HG02884 (cell line): ENCODE measurements around the gene ZNF511.
A peak's percentile ranks its signal among the peaks of the same experiment; 100 is the strongest.

Experiments used
- ATAC-seq: cut with Tn5 transposase; IDR thresholded peaks from one replicate; pipeline ENCODE4 v1.9.1; 2021; ENCODE audit warnings: mild to moderate bottlenecking, moderate library complexity; ENCODE audit not compliant: unreplicated experiment

The ZNF511 gene

DNA sequence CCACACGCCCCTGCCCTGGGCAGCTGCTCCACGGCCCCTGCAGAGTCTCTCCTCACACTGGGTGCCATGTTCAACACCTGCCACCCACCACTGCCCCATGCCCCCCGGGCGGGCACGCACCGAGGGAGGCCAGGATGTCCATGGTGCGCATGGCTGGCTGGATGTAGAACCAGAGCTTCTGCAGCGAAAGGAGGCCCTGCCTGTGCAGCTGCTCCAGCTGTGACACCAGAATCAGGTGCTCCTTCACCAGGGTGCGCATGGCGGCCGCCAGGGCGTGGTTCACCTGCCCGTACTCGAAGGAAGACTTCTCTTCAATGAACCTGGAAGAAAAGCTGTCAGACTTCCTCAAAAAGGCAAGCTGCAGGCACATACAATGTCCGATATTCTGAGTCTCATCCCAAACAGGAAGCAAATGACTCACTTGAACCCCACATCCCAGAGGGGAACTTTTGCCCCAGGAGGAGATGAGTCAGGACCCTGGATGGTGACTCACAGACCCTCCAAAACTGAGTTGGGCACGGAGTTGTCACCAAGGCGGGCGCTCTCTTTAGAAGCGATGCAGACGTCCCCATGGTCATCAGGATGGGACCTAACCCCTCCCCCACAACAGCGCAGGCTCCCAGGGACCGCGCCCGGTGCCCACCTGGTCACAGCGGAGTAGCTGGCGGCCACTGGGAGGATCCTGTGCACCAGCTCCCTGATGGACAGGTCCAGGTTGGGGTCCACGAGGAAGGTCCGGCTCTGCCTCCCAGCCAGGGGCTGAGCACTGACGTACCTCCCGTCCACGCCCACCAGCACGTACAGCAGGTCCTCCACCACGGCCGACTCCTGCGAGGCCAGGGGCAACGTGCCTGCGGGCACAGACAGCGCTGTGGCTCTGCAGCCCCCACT lies 15.6 kb upstream of the ZNF511 start:
- ATAC-seq = no peak

GRCh38 chr10:133293810-133294119 lies 14.9 kb upstream of the ZNF511 start:
- ATAC-seq = no peak

- ATAC-seq = no peak
Measured at GRCh38 chr10:133294189-133294588, 14.5 kb upstream of the ZNF511 start.

DNA sequence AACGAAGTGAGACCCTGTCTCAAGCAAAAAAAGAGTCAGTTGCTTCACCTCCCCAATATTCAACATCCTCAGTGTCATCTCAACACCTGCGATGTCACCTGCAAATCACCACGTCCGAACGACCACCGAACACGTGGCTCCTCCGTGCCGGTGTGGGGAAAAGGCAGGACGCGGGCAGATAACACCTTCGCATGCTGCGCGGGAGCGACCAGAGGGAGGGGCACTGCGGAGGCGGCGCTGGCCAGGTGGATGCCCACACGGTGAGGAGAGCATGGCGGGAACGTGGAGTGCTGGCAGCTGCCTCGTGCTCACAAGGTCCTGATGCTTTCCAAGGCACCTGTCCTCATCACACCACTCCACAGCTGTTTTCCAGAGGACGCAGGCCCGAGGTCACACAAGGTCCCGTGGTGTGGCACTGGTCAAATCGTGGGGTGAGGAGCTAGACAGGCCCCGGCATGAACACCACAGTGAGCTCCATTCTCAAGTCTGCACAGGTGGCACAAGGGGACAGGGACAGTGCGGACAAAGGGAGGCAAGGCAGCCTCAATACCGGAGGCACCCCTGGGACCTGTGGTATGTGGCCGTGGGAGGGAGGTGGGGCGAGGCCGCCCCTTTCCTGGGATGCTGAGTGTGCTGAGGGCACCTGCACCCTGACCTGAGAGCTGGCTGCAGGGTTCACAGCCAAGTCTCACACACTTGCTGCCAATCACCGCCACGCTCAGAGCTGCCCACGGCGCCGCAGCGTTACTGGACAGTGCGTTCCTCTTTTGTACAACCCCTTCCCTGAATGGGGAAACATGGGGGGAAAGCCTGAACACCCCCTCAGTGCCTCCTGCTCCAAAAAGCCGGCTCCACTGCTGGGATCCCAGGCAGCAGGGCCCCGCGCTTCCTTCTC lies 13.0 kb upstream of the ZNF511 start:
- ATAC-seq = no peak

GRCh38 chr10:133297504-133297903 lies 11.2 kb upstream of the ZNF511 start:
- ATAC-seq = no peak

- ATAC-seq = no peak
Measured at GRCh38 chr10:133298466-133298865, 10.2 kb upstream of the ZNF511 start.

DNA sequence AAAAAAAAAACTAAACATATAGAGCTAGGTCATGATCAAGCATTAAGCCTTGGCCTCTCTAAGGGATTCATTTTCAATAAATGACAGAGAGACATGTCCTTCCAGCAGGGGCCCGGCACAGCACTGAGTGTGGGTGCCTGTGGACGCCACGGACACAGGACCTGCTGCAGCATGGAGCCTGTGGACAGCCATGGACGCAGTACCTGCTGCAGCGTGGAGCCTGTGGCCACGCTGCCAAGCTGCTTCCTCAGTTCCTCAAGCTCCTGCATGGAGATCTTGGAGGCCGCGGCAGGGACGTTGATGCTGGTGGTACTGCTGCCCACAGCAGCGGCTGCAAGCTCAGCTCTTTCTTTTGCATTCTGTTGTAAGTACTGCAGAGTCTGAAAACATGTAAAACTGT lies 9.5 kb upstream of the ZNF511 start:
- no peak for ATAC-seq

DNA sequence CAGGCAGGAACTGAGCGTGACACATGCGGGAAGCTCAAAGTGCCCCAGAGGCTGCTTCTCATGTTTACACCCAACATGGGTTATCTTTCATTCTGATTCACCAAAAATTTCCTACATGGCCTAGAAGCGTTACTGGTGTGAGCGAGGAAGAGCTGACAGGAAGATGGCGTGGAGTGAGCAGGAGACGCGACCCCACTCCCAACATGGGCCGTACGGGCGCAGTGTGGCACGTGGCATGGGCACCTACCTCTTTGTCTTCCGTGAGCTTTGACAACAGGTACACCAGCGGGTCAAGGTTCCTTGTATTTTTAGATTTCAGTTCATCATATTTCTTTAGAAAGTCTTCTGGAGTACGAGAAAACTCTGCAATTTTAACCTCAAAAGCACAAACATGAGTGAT lies 9.0 kb upstream of the ZNF511 start:
- no peak for ATAC-seq

DNA sequence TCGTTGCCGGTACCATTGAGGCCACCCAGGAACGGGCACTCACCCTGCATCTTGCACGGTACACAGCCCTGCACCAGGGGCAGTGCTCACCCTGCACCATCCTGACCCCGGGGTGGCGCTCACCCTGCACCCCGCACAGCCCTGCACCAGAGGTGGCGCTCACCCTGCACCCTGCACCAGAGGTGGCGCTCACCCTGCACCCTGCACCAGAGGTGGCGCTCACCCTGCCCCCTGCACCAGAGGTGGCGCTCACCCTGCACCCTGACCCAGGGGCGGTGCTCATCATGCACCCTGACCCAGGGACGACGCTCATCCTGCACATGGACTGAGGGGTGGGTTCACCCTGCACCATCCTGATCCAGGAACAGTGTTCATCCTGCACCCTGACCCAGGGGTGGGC lies 6.5 kb upstream of the ZNF511 start:
- no peak for ATAC-seq

- no peak for ATAC-seq
Measured at GRCh38 chr10:133303206-133303605, 5.5 kb upstream of the ZNF511 start.

DNA sequence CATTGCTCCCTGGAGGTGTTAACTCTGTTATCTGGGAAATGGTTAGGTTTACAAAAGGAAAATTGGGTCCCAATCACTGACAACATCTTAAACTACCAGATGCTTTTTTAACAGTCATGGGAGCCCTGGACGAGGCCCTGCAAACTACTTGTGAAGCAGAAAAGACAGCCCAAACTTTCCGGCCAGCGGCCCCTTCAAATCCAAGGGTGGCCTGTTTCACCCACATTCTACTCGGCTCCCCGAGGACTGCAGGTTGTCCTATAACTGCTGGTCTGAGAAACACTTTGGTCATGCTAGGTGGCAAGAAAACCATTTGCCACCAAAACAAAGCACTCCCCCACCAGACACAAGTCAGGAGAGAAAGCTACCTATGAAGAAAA lies 2.6 kb upstream of the ZNF511 start:
- no peak for ATAC-seq

DNA sequence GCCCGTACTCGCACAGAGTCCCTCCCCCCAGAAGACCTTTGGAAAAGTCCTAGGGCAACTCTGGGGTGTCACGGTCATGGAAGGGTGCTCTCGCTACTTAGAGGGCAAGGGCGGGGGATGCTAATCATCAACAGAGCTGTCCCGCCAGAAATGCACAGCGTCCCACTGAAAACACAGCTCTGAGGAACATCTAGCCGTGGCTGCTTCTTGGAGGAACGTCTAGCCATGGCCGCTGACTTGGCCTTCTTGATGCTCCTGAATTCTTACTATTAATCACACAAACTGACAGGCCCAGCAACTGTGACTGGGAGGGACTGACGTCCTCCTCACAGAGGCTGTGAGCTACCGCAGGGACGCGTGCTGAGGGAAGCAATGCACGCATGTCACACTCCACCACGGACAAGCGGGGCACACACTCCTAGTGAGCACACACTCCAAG lies 1.8 kb upstream of the ZNF511 start:
- no peak for ATAC-seq

- peak; percentile 33 for ATAC-seq
Measured at GRCh38 chr10:133307776-133308420, 816 bp upstream of the ZNF511 start.

DNA sequence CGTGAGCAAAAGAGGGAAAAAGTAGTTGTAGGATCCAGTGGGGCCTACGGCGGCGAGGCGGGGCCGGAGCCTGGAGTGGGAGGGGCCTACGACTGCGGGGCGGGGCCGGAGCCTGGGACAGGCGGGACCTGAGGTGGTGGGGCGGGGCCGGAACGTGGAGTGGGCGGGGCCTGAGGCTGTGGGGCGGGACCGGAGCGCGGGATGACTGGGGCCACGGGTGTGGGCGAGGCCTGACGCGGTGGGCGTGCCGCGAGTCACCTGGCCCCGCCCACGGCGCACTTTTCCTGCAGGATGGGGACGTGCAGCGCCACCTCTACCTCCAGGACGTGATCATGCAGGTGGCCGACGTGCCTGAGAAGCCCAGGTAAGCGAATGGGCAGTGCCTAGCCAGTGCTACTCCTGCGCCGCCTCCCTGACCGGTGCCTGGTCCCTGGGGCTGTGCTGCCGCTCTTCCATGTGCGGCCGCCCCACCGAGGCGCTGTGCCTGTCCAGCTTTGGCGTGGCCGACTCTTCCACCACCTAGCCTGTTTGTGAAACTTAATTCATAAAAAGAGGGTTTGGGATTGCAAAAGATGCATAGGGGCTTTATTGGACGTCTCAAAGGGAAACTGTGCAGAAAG lies 496 bp downstream of the ZNF511 start:
- peak; percentile 61 for ATAC-seq

GRCh38 chr10:133309720-133310398 lies 1.1 kb downstream of the ZNF511 start:
- ATAC-seq = no peak

GRCh38 chr10:133310399-133310755 lies 1.7 kb downstream of the ZNF511 start:
- no peak for ATAC-seq

DNA sequence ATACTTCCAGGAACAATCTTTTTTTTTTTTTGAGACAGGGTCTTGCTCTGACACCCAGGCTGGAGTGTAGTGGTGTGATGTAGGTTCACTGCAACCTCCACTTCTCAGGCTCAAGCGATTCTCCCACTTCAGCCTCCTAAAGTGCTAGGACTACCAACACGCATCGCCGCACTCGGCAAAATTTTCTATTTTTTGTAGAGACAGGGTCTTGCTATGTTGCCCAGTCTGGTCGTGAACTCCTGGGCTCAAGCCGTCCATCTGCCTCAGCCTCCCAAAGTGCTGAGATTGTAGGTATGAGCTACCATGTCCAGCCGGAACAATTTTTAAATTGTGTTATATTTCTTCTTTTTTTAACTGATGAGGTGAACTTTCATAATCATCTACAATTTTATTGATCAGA lies 2.1 kb downstream of the ZNF511 start:
- no peak for ATAC-seq

- no peak for ATAC-seq
Measured at GRCh38 chr10:133311570-133311969, 2.9 kb downstream of the ZNF511 start.

GRCh38 chr10:133312016-133312768 lies 3.5 kb downstream of the ZNF511 start:
- ATAC-seq = no peak

GRCh38 chr10:133312769-133313145 lies 4.0 kb downstream of the ZNF511 start:
- no peak for ATAC-seq
